HS-5 (cell line): ENCODE measurements around the gene PDCD1.

Experiments
- DNase-seq: peaks from one replicate; pipeline ENCODE4 v3.0.0-alpha.2; 2012; ENCODE audit warnings: low read depth

The PDCD1 gene

GRCh38 chr2:241895712-241896641 lies 37.3 kb upstream of the PDCD1 start:
- DNase-seq, result no peak

GRCh38 chr2:241895427-241895711 lies 36.7 kb upstream of the PDCD1 start:
- no peak for DNase-seq

- no peak for DNase-seq
Observed at GRCh38 chr2:241894681-241895426, 36.2 kb upstream of the PDCD1 start.

GRCh38 chr2:241894056-241894641 lies 35.5 kb upstream of the PDCD1 start:
- no peak for DNase-seq

GRCh38 chr2:241893265-241893664 lies 34.6 kb upstream of the PDCD1 start:
- no peak for DNase-seq

GRCh38 chr2:241892299-241893137 lies 33.8 kb upstream of the PDCD1 start:
- no peak for DNase-seq

GRCh38 chr2:241891988-241892298 lies 33.2 kb upstream of the PDCD1 start:
- no peak for DNase-seq

- DNase-seq, result no peak
Observed at GRCh38 chr2:241891315-241891987, 32.8 kb upstream of the PDCD1 start.

- no peak for DNase-seq
Observed at GRCh38 chr2:241890524-241891235, 32.0 kb upstream of the PDCD1 start.

GRCh38 chr2:241888641-241889040 lies 29.9 kb upstream of the PDCD1 start:
- no peak for DNase-seq

- no peak for DNase-seq
Observed at GRCh38 chr2:241887806-241888522, 29.3 kb upstream of the PDCD1 start.

- no peak for DNase-seq
Observed at GRCh38 chr2:241886840-241887447, 28.2 kb upstream of the PDCD1 start.

GRCh38 chr2:241885946-241886643 lies 27.4 kb upstream of the PDCD1 start:
- DNase-seq, result no peak

- DNase-seq, result no peak
Observed at GRCh38 chr2:241885291-241885945, 26.7 kb upstream of the PDCD1 start.

GRCh38 chr2:241884951-241885290 lies 26.2 kb upstream of the PDCD1 start:
- no peak for DNase-seq

GRCh38 chr2:241882091-241882625 lies 23.5 kb upstream of the PDCD1 start:
- DNase-seq, result no peak

GRCh38 chr2:241880311-241881073 lies 21.8 kb upstream of the PDCD1 start:
- no peak for DNase-seq

GRCh38 chr2:241879326-241879725 lies 20.6 kb upstream of the PDCD1 start:
- no peak for DNase-seq
